NOMO-1 (cell line): ENCODE results near the gene RMI2.

Experiments
- DNase-seq, 2 experiments: peaks; one replicate each; lab custom pipeline; 2025; ENCODE audit not compliant: unreplicated experiment in 2 of 2; lab: John Stamatoyannopoulos, UW

The RMI2 gene

DNA sequence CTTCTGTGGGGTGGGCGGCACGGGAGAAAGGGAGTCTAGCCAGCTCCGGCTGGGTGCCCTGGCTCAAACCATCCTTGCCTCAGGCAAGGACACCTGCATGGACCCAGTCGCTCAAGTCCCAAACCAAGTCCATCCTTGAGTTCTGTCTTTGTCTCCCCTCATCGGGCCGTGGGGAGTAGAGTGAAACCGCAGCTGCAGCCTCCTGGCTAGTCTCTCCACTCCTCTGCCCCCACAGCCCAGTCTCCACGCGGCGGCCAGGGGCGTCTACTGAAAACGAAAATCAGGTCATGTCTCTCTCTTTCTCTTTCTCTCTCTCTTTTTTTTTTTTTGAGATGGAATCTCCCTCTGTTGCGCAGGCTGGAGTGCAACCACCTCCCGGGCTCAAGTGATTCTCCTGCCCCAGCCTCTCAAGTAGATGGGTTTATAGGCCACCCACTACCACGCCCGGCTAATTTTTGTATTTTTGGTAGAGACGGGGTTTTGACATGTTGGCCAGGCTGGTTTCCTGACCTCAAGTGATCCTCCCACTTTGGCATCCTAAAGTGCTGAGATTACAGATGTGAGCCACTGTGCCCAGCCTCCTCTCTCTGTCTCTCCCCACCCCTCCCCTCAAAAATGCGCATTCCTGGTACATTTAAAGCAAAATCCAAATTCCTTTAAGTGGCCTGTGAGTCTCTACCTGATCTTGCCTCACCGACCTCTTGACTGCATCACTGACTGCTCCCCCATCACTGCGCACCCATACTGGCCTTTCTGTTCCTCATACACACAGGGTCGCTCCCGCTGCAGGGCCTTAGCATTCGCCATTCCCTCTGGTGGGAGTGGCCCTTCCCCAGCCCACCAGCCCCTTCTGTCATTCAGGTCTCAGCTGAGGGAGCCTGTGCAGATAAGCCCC, 17.7 kb upstream of the RMI2 start:
- no peak for DNase-seq

GRCh38 chr16:11328172-11329070, 16.8 kb upstream of the RMI2 start:
- DNase-seq, result peak; percentile 89 to 96

GRCh38 chr16:11329071-11329491, 16.2 kb upstream of the RMI2 start:
- DNase-seq, result peak in 1 of 2 experiments; percentile 31

DNA sequence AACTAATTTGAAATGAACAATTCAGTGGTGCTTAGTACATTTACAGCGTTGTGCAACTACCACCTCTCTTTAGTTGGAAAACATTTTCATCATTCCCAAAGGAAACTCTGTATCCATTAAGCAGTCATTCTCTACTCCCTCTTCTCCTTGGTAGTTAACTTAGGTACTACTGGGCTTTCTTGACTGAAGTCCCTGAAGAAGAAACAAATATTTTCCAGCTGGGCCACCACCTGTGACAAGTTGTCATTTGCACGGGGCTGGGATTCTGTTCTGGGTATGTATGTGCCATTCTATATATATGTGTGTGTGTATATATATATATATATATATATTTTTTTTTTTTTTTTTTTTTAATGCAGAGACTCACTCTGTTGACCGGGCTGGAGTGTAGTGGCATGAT, 15.4 kb upstream of the RMI2 start:
- no peak for DNase-seq

DNA sequence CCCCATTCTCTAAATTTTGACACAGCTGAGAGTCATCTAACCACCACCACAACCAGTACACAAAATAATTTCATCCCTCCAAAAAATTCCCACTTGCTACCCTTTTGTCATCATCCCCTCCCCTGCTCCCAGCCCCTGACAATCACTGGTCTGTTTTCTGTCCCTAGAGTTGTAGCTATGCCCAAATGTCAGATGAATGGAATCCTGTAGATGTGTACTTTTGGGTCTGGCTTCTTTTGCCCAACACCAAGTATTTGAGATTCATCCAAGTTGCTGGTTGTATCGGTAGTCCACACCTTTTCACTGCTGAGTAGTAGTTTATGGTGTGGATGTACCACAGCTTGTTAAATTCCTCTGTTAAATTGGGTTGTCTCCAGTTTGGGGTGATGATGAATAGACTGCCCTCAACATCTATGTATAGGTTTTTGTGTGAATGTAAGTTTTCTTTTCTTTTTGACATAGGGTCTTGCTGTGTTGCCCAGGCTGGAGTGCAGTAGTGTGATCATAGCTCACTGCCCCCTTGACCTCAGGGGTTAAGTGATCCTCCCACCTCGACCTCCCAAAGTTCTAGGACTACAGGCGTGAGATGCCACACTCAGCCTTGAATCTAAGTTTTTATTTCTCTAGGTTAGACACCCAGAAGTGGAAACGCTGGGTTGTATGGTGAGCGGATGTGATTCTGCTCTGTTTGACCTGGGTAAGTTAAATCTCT, 14.6 kb upstream of the RMI2 start:
- no peak for DNase-seq

DNA sequence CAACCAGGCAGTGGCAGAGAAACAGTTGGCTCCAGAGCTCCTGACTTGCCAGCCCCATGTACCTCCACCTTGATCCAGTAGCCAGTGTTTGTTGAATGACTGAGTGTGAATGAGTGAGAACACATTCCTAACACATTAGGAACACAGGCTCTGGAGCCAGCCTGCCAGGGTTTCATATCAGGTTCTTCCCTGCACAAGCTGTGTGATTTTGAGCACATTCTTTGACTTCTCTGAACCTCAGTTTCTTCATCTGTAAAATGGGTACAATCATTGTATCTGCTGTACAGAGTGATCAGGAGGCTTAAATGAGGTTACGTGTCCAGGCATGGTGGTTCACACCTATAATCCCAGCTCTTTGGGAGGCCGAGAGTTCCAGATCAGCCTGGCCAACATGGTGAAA, 13.3 kb upstream of the RMI2 start:
- no peak for DNase-seq

GRCh38 chr16:11333010-11333409, 12.2 kb upstream of the RMI2 start:
- no peak for DNase-seq

GRCh38 chr16:11333702-11334101, 11.6 kb upstream of the RMI2 start:
- no peak for DNase-seq

DNA sequence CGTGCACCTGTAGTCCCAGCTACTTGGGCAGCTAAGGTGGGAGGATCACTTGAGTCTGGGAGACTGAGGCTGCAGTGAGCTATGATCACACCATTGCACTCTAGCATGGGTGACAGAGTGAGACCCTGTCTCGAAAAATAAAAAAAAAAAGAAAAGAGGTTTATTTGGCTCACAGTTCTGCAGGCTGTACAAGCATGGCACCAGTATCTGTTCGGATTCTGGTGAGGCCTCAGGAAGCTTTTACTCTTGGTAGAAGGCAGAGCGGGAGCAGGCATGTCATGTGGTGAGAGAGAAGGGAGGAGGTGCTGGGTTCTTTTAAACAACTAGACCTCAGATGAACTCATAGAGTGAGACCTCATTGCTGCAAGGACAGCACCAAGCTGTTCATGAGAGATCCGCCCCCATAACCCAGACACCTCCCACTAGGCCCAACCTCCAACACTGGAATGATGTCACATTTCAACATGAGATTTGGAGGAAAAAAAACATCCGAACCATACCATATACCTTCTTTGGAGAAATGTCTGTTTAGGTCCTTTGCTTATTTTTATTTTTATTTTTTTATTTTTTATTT, 10.3 kb upstream of the RMI2 start:
- no peak for DNase-seq

DNA sequence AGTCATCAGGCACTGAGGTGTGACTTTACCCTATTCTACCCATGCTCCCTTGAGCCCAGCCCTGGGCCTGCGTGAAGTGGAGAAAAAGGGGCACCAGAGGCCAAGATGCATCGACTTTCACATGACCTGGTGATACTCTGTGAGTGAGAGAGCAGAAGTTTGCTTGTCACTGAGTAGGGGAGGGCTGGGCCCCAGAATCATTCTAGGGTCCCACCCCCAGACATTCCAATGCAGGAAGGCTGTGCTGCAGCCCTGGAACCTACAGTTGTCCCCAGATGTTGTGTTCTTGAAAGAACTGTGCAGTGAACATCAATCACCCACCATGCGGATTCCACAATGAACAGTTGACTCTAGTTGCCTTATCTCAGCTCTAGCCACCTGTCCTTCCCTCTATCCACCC, 6.2 kb upstream of the RMI2 start:
- DNase-seq, result no peak

DNA sequence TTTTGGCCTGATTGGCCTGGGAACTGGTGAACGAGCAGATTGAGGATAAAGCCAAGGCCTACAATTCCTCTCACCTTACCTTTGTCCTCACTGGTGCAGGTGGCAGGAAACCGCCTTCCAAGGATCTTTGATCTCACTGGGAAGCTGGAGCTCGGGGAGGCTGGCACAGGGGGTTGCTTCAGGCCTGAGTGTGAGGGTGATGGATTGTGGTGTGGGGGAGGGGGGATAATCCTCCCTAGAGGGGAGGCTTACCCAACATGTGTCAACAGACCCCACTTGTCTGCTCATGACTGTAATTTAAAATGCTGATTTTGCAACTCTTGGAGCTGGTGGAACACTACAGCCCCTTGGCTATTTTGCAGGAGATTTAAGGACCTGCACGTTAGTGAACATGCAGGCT, 4.5 kb upstream of the RMI2 start:
- DNase-seq, result no peak

DNA sequence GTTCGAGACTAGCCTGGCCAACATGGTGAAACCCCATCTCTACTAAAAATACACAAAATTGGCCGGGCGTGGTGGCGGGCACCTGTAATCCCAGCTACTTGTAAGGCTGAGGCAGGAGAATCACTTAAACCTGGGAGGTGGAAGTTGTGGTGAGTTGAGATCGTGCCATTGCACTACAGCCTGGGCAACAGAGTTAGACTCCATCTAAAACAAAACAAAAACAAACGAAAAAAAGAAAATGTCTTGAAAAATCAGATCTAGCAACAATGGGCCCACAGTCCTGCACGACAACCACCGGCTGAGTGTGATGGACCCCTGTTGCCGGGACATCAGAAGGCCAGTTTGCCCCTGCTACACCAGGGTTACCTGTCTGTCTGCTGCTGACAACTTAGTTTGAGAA, 3.9 kb upstream of the RMI2 start:
- DNase-seq, result no peak

DNA sequence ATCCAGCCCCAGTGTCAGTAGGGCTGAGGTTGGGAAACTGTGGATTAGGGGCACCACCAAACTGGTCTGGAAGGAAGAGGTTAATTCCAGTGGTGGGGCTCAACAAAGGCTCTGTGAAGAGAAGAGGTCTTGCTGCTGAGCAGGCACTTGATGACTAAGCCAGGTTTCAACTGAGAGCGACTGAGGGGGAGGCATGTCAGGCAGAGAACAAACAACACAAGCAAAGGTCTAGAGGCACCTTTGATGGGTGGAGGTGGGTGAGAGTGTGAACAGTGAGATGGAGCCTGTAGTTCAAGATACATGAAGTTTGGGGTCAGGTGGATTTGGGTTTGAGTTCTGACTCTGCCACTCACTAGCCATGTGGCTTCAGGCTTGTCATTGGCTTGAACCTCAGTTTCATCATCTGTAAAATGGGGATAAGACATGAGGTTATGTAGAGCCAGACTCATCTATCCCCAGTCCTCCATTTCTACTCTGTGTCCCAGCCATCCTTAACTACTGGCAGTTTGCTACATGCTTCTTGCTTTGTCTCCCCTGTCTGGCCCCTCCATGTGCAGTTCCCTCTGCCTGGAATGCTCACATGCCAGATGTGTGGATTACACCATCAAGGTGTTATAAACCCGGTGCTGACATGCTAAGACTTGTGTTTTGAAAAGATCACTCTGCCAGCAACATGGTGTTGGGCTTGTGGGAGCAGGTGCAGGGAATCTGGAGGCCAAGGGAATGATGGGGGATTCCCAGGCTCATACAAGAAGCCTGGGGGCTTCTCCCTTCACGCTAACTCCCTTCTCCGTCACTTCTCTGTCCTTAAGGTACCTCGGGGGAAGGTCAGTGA, 3.0 kb upstream of the RMI2 start:
- no peak for DNase-seq

DNA sequence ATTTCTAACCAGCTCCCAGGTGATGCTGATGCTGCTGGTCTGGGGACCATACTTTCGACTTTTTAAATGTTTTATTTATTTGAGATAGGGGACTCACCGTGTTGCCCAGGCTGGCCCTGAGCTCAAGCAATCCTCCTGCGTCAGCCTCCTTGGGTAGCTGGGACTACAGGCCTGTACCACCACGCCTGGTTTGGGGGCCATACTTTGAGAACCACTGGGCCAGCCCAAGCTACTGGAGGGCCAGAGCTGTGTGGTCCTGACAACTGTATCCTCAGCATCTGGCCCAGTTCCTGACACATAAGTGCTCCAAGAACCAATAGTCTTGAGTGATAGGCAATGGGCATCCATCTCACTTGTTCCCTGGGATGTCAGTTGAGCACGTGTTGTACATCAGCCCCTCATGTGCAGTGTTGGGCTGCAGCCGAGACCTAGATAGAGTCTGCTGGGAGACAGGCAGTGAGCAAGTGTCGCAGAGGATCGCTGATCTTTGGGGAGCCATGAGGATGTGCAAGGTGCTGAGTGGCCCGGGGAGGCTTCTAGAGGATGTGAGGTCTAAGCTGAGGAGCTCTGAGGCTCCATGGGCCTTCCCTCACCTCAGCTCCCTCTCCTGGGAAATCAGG, 1.6 kb downstream of the RMI2 start:
- no peak for DNase-seq

GRCh38 chr16:11347831-11348230, 2.6 kb downstream of the RMI2 start:
- no peak for DNase-seq

GRCh38 chr16:11348737-11349598, 3.7 kb downstream of the RMI2 start:
- DNase-seq, result no peak

DNA sequence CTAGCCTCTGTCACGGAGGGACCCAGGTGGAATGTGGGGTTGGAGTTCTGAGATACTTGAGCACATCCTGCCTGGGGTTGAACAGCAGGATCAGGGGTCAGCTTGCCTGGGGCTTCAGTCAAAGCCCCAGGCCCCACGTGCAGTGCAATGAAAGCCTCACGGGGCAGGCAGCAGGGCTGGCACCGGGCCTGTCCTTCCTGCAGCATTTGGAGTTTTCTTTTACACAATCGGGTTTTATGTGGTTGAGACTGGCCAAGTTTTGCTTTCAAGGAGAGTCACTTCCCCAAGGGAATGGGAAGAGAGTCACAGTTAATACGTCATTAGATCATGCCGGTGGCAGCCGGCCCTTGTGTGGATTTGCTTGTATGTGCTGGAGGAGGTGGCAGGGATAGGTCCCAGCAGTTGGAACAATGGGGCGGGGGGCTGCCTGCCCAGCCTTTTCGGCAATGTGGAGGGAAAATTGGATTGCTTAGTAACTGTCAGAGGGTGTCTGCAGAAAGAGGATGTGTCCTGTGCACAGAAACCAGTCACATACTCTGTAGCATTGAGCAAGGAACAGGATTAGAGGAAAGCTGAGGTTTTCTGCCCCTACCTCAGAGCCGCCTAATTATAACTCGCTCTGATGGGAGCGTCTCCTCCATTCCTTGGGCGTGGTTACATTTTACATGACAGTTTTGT, 4.5 kb downstream of the RMI2 start:
- peak; percentile 87 to 89 for DNase-seq

DNA sequence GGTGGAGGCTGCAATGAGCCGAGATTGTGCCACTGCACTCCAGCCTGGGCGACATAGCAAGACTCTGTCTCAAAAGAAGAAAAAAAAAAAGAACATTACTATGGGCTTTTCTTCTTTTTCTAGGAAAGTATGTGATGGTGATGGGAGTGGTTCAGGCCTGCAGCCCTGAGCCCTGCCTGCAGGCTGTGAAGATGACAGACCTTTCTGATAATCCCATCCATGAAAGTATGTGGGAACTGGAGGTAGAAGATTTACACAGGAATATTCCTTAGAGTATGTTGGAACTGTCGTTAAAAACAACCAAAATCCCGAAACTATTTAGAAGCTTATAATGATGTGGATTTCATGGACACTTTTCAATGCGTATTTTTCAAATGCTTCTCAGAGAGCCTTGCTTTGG, 5.3 kb downstream of the RMI2 start:
- DNase-seq, result no peak
